CD4-positive, alpha-beta memory T cell (primary cell): Measurements from ENCODE around the gene ITFG2. TPM values are rescaled to one million over a fixed set of nuclear protein-coding genes. Genes with fewer than 3 reads are reported as not detected.

Source experiments
- CTCF ChIA-PET: fragments of 350-600 bp; sonication (Branson Sonifier 250); formaldehyde crosslinking; loops from one replicate; lab custom pipeline; 2021; ENCODE audit warnings: inconsistent platforms; ENCODE audit not compliant: partially characterized antibody; lab: Charles Lee
- POLR2A ChIA-PET: fragments of 350-600 bp; sonication (Branson Sonifier 250); formaldehyde crosslinking; loops from one replicate; lab custom pipeline; 2021; ENCODE audit not compliant: partially characterized antibody; lab: Charles Lee
- DNase-seq, 5 donors: peaks; one replicate each; pipeline versions ENCODE4 v3.0.0 to v3.0.0-alpha.2; 2020 to 2022; ENCODE audit warnings: mixed read lengths in 1 of 5
- H3K27ac ChIP-seq: one replicate; pipeline ENCODE4 v1.7.0; 2013; ENCODE audit warnings: low read depth, low read length
- H3K27me3 ChIP-seq: 2 replicates; pipeline ENCODE4 v1.7.0; 2013; ENCODE audit warnings: mild to moderate bottlenecking, low read length, moderate library complexity; ENCODE audit not compliant: insufficient read depth
- H3K36me3 ChIP-seq: 2 replicates; pipeline ENCODE4 v1.7.0; 2013; ENCODE audit warnings: mild to moderate bottlenecking, low read length, moderate library complexity; ENCODE audit not compliant: insufficient read depth
- H3K4me1 ChIP-seq: 2 replicates; pipeline ENCODE4 v1.7.0; 2013; ENCODE audit warnings: mild to moderate bottlenecking, low read length, moderate library complexity; ENCODE audit not compliant: insufficient read depth
- H3K4me3 ChIP-seq, 2 donors: one replicate each; pipeline ENCODE4 v1.7.0; 2013; ENCODE audit warnings: low read length in 2 of 2, mild to moderate bottlenecking in 1 of 2
- H3K9me3 ChIP-seq, 2 donors: one replicate each; pipeline ENCODE4 v1.7.0; 2013; ENCODE audit warnings: low read length in 2 of 2, control low read depth in 1 of 2; ENCODE audit not compliant: control insufficient read depth in 1 of 2
- H3K27ac Mint-ChIP-seq, 7 donors: one replicate each; pipeline ENCODE4 v1.8.0; 2020 to 2021; ENCODE audit warnings: mixed read lengths in 7 of 7, mild to moderate bottlenecking in 6 of 7, inconsistent platforms in 3 of 7, moderate library complexity in 3 of 7
- H3K27me3 Mint-ChIP-seq, 2 donors: one replicate each; pipeline ENCODE4 v1.8.0; 2020 to 2021; ENCODE audit warnings: mixed read lengths in 2 of 2
- H3K36me3 Mint-ChIP-seq, 2 donors: one replicate each; pipeline ENCODE4 v1.8.0; 2020 to 2021; ENCODE audit warnings: mixed read lengths in 2 of 2, inconsistent platforms in 1 of 2, mild to moderate bottlenecking in 1 of 2
- H3K4me1 Mint-ChIP-seq, 4 donors: one replicate each; pipeline ENCODE4 v1.8.0; 2020 to 2021; ENCODE audit warnings: mixed read lengths in 4 of 4, mild to moderate bottlenecking in 1 of 4
- H3K4me3 Mint-ChIP-seq, 8 donors: one replicate each; pipeline ENCODE4 v1.8.0; 2020 to 2021; ENCODE audit warnings: mixed read lengths in 8 of 8, mild to moderate bottlenecking in 7 of 8, moderate library complexity in 6 of 8, inconsistent platforms in 3 of 8
- H3K9me3 Mint-ChIP-seq, 8 donors: one replicate each; pipeline ENCODE4 v1.8.0; 2020 to 2021; ENCODE audit warnings: mixed read lengths in 8 of 8, mild to moderate bottlenecking in 5 of 8, inconsistent platforms in 3 of 8, moderate library complexity in 1 of 8
- intact Hi-C: fragments of 100-400 bp; cut with micrococcal nuclease; formaldehyde crosslinking; loops from one replicate; pipeline ENCODE4 v1.15.1; 2023
- polyA plus RNA-seq, 2 donors: library from polyadenylated mRNA; unstranded; fragments of 300-500 nt; fragmentation: Illumina TruSeq; gene quantifications; one replicate each; pipeline ENCODE4 v1.2.3, GENCODE V29; 2021
- total RNA-seq, 2 experiments: library from RNA; stranded (reverse); gene quantifications; one replicate each; pipeline ENCODE4 v1.2.3, GENCODE V29; 2021

Gene ITFG2
- total and polyA plus RNA-seq, 4 experiments from 2014 or later = 45.8 to 133 (median 81.8) TPM

DNA sequence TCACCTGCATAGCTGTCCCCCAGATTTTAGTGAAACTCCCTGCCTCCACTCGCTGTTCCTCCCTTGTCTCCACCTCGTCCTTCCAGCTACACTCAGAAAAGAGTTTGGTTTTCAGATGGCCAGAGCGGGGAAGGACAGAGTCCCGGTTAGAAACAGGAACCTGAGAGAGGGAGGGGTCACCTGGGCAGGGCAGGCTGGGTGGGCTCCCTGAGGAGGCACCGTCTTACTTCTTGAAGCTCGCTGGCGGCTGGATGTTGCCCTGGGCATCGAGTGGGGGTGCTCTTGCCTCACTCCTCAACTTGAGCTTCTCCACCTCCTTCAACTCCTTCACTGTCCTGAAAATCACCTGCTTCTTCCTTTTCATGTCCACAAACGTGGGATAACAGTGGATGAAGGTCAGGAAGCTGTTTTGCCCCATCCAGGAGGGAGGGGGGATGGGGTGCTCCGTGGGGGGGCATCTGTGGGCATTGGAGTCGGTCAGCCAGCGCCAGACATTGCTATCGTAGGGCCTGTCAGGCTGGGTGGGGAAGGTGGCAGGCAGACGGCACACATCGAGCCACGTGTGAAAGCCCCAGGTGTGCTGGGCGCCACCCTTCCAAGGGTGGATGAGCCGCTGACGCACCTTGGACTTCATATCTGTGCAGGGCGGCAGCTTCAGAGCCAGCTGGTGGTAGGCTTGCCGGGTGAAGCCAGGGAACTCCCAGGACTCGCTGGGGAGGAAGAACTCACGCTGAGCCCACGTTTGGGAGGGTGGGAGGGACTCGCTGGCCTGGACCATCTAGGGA, 42.4 kb downstream of the ITFG2 start:
- Mint-ChIP-seq H3K4me3 (no peak overlapping the region), H3K27me3 (no peaks in the 10 kb centered on the region), H3K36me3 (peaks cover 10 to 13% of the 10 kb centered on the region in 2 donors), H3K4me1 (peaks cover 0 to 4% (median 0%) of the 10 kb centered on the region in 4 donors), H3K9me3 (no peaks in the 10 kb centered on the region), H3K27ac (no peak overlapping the region)
- Histone ChIP-seq H3K36me3 (no peaks in the 10 kb centered on the region), H3K4me3 (no peak overlapping the region), H3K4me1 (no peaks in the 10 kb centered on the region), H3K27me3 (no peaks in the 10 kb centered on the region), H3K27ac (no peak overlapping the region), H3K9me3 (no peaks in the 10 kb centered on the region)
- intact Hi-C loops = no loop called here
- CTCF ChIA-PET = interaction anchor here (0.8 to 2.3 kb wide), 3 partner anchors 9 to 89 kb away, joined by 4 to 8 read pairs (median 6); no protein-coding TSS in a partner anchor
- POLR2A ChIA-PET = no interaction called here
- no peak for DNase-seq

GRCh38 chr12:2855546-2855945, 43.1 kb downstream of the ITFG2 start:
- ChIA-PET CTCF (no interaction called here), POLR2A (no interaction called here)
- intact Hi-C loops = no loop called here
- H3K4me3 ChIP-seq = no peak overlapping the region
- no peaks in the 10 kb centered on the region for H3K9me3 ChIP-seq
- Mint-ChIP-seq H3K36me3 (peaks cover 10 to 12% of the 10 kb centered on the region in 2 donors), H3K4me3 (no peak overlapping the region), H3K27me3 (no peaks in the 10 kb centered on the region), H3K4me1 (peaks cover 0 to 4% (median 0%) of the 10 kb centered on the region in 4 donors), H3K9me3 (no peaks in the 10 kb centered on the region), H3K27ac (peak overlapping the region in 4 of 7 donors; percentile 0 to 57 (median 46))
- no peaks in the 10 kb centered on the region for H3K27me3 ChIP-seq
- no peaks in the 10 kb centered on the region for H3K36me3 ChIP-seq
- no peak overlapping the region for H3K27ac ChIP-seq
- no peaks in the 10 kb centered on the region for H3K4me1 ChIP-seq
- no peak for DNase-seq

DNA sequence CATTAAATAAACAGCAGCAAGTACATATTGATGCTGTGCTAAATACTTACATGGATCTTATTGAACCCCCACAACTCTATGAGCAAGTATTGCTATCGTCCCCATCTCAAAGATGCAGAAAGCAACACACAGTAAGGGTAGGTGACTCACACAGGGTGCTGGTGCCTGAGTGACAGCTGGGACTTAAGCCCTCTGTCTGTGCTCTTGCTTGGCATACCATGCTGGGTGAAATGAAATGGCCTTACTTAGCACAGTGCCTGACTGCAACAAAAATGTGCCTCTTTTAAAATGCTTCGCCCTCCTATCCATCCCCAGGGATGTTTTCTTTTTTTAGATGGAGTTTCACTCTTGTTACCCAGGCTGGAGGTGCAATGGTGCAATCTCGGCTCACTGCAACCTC, 43.6 kb downstream of the ITFG2 start:
- ChIA-PET POLR2A (no interaction called here), CTCF (no interaction called here)
- Histone ChIP-seq H3K36me3 (no peaks in the 10 kb centered on the region), H3K27ac (no peak overlapping the region), H3K4me1 (no peaks in the 10 kb centered on the region), H3K9me3 (no peaks in the 10 kb centered on the region), H3K27me3 (no peaks in the 10 kb centered on the region), H3K4me3 (no peak overlapping the region)
- peaks cover 0 to 4% (median 0%) of the 10 kb centered on the region in 4 donors for H3K4me1 Mint-ChIP-seq
- no peak overlapping the region for H3K4me3 Mint-ChIP-seq
- H3K9me3 Mint-ChIP-seq = no peaks in the 10 kb centered on the region
- no peak for DNase-seq
- peak overlapping the region in 1 of 7 donors; percentile 81 for H3K27ac Mint-ChIP-seq
- intact Hi-C loops = no loop called here
- H3K27me3 Mint-ChIP-seq = no peaks in the 10 kb centered on the region
- peaks cover 10 to 12% of the 10 kb centered on the region in 2 donors for H3K36me3 Mint-ChIP-seq

DNA sequence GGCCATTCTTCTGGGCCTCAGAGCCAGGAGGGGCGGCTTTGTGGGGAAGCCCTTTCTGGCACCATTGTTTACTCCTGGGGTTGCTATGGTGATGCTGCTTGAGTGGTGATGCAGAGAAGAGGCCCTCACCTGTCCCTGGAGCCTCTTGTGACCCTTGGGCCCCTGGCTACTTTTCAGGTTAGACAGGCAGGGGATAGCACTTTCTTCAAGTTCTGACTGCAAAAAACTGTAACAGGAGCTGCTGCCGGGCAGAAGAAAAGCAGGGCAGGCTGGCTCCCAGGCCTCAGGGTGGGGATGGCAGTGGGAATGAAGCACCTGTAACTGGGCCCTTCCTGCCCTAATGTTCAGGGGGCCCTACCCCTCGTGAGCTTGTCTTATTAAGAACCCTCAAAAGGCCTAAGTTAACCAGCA, 44.6 kb downstream of the ITFG2 start, which contains the start of gene TEX52:
Gene TEX52, minus strand, starts transcription at position 19 of the 411 bp plus-strand sequence. Its CDS starts 13 bp downstream, at position 6.
- Mint-ChIP-seq H3K9me3 (no peaks in the 10 kb centered on the region), H3K27ac (peak within 1 kb of the TSS in 1 of 7 donors; percentile 81), H3K36me3 (peaks cover 10 to 12% of the 10 kb centered on the region in 2 donors), H3K4me3 (no peak within 1 kb of the TSS), H3K4me1 (peaks cover 0 to 2% (median 0%) of the 10 kb centered on the region in 4 donors), H3K27me3 (no peaks in the 10 kb centered on the region)
- H3K27me3 ChIP-seq = no peaks in the 10 kb centered on the region
- no peak within 1 kb of the TSS for H3K4me3 ChIP-seq
- no peak for DNase-seq
- no peaks in the 10 kb centered on the region for H3K4me1 ChIP-seq
- H3K27ac ChIP-seq = no peak within 1 kb of the TSS
- no peaks in the 10 kb centered on the region for H3K36me3 ChIP-seq
- intact Hi-C loops = no loop called here
- ChIA-PET POLR2A (no interaction called here), CTCF (interaction anchor here (1.1 kb wide), 1 partner anchor 28 kb away, joined by 3 read pairs; no protein-coding TSS in a partner anchor)
- H3K9me3 ChIP-seq = no peaks in the 10 kb centered on the region

DNA sequence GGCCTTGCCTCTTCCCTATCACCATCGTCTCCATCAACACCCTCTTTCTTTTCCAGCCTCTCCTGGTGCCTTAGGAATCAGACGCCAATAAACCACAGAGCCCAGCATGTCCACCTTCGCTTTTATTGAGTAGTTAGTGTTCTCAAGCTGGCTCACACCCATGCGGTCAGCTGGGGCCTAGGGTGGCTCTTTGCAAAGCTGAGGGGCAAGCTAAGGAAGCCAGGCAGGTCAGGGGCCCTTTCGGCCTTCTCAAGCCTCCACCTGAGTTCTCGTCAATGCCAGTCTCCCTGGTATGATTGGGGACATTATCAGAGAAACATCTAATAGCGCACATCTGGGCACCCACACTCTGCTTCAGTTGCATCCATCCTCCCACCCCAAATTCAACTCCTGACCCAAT, 45.1 kb downstream of the ITFG2 start:
- CTCF ChIA-PET = interaction anchor here (1.1 kb wide), 1 partner anchor 28 kb away, joined by 3 read pairs; no protein-coding TSS in a partner anchor
- Mint-ChIP-seq H3K36me3 (peaks cover 10 to 12% of the 10 kb centered on the region in 2 donors), H3K4me3 (no peak overlapping the region)

GRCh38 chr12:2858334-2858733, 45.9 kb downstream of the ITFG2 start:
- no peaks in the 10 kb centered on the region for H3K9me3 ChIP-seq
- ChIA-PET POLR2A (interaction anchor here (1.2 kb wide), 1 partner anchor 19 kb away, joined by 4 read pairs; the partner anchor contains the start of genes FOXM1 and RHNO1), CTCF (interaction anchor here (0.9 kb wide), 1 partner anchor 215 kb away, joined by 3 read pairs; no protein-coding TSS in a partner anchor)
- Mint-ChIP-seq H3K27me3 (no peaks in the 10 kb centered on the region), H3K27ac (peak overlapping the region in 2 of 7 donors; percentile 65 to 71), H3K4me3 (no peak overlapping the region), H3K36me3 (peaks cover 10 to 12% of the 10 kb centered on the region in 2 donors), H3K4me1 (peaks cover 0 to 1% (median 0%) of the 10 kb centered on the region in 4 donors), H3K9me3 (no peaks in the 10 kb centered on the region)
- H3K4me3 ChIP-seq = no peak overlapping the region
- no peaks in the 10 kb centered on the region for H3K27me3 ChIP-seq
- no peaks in the 10 kb centered on the region for H3K36me3 ChIP-seq
- no peaks in the 10 kb centered on the region for H3K4me1 ChIP-seq
- intact Hi-C loops = no loop called here
- DNase-seq = no peak
- no peak overlapping the region for H3K27ac ChIP-seq

More for the DNA sequence above, 45.1 kb downstream of the ITFG2 start:
- intact Hi-C loops = no loop called here
- no peak for DNase-seq
- Histone ChIP-seq H3K4me3 (no peak overlapping the region), H3K36me3 (no peaks in the 10 kb centered on the region), H3K27me3 (no peaks in the 10 kb centered on the region), H3K4me1 (no peaks in the 10 kb centered on the region), H3K27ac (no peak overlapping the region), H3K9me3 (no peaks in the 10 kb centered on the region)
- H3K4me1 Mint-ChIP-seq = peaks cover 0 to 1% (median 0%) of the 10 kb centered on the region in 4 donors
- H3K27me3 Mint-ChIP-seq = no peaks in the 10 kb centered on the region
- no peak overlapping the region for H3K27ac Mint-ChIP-seq
- no peaks in the 10 kb centered on the region for H3K9me3 Mint-ChIP-seq
- POLR2A ChIA-PET = interaction anchor here (1.2 kb wide), 1 partner anchor 20 kb away, joined by 4 read pairs; the partner anchor contains the start of genes FOXM1 and RHNO1

DNA sequence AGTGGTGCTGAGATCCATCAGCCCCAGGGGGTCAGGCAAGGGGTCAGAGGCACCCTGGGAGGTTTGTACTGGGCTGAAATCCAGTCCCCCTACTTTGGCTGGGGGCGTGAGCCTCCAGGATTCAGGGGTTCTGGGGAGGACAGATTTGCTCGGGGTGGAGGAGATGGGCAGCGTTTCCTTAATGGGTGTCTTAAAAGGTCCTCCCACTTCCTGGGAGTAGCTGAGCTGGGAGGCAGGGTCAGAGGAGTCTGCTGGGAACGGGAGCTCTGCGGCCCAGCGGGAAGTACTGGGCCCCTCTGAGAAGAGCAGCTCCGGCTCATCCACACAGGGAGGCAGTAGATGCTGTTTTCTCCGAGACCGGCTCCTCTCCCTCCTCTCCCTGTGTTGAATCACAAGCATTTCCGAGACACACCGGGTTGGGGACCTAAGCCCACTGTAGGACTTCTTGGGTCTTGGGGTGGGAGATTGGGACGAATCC, 46.5 kb downstream of the ITFG2 start:
- no peaks in the 10 kb centered on the region for H3K4me1 Mint-ChIP-seq
- Histone ChIP-seq H3K27me3 (no peaks in the 10 kb centered on the region), H3K27ac (no peak overlapping the region), H3K36me3 (no peaks in the 10 kb centered on the region), H3K4me1 (no peaks in the 10 kb centered on the region), H3K9me3 (no peaks in the 10 kb centered on the region), H3K4me3 (no peak overlapping the region)
- H3K9me3 Mint-ChIP-seq = no peaks in the 10 kb centered on the region
- H3K27ac Mint-ChIP-seq = peak overlapping the region in 1 of 7 donors; percentile 65
- no peak overlapping the region for H3K4me3 Mint-ChIP-seq
- H3K27me3 Mint-ChIP-seq = no peaks in the 10 kb centered on the region
- ChIA-PET POLR2A (interaction anchor here (1.2 kb wide), 1 partner anchor 18 kb away, joined by 4 read pairs; the partner anchor contains the start of genes FOXM1 and RHNO1), CTCF (no interaction called here)
- peaks cover 10 to 12% of the 10 kb centered on the region in 2 donors for H3K36me3 Mint-ChIP-seq
- intact Hi-C loops = no loop called here
- no peak for DNase-seq
